ENCODE results near the gene EPS8L1. TPM values are rescaled to one million over a fixed set of nuclear protein-coding genes. Genes with fewer than 3 reads are reported as not detected.
"Not testable (repeated sequence)": the region's sequence is repeated elsewhere in the genome, so short reads cannot be mapped to it uniquely, and the experiment has no call there.

Gene EPS8L1
- polyA plus RNA-seq, 12 donors: 1.5 to 26.7 (median 4.4) TPM; not detected in 1

DNA sequence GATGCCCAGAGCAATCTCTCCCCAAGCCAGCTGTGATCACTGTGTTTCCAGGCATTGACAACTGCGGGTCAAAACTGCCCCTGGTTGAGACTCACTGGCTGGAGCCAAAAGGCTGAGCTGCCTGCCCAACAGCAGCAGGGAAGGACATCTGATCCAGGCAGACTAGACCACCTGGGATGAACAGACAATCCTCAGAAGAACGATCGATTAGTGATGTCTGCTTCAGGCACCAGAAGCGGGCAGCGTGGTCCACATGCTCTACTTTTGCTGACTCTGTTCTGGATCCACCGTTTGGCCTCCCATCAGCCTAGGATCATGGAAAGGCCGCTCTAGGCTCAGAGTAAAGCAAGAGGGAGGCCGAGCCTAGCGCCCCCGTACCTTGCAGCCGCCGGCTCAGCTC, 27.7 kb upstream of the EPS8L1 start:
- DNase-seq: no peak

DNA sequence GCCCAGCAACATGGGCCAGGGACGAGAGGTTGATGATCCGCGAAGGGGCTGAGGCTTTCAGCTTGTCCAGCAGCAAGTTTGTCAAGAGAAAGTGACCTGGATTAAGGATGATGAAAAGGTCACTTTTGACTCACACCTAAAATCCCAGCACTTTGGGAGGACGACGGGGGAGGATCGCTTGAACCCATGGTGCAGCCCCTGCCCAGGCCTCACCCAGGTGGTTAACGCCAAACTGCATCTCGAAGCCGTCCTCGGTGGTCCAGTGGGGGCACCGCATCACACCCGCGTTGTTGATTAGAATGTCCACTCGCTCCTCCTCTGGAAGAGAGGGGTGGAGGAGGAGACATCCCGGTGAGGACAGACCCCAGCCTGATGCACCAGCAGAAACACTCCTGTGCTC, 27.2 kb upstream of the EPS8L1 start:
- no peak for DNase-seq

GRCh38 chr19:55050749-55051532, 24.7 kb upstream of the EPS8L1 start:
- DNase-seq: no peak

DNA sequence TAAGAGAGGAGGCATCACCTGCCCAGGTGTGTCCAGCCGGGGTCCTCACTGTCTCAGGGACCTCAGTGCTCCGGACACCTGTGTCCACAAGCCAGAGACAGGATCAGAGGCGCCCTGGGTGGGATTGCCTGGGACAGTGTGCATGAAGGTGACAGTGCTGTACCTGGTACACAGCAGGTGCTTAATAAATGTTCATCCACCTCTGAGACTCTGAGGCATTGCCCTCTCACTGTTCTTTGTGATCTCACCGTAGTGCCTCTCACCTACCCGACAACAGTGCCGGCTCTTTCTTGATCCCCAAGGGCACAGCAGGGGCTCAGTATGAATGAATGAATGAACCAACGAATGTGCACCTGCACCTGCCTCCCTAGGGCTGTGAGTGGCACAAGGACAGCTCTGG, 21.9 kb upstream of the EPS8L1 start:
- no peak for DNase-seq

- DNase-seq: no peak
Observed at GRCh38 chr19:55056827-55057226, 18.8 kb upstream of the EPS8L1 start.

DNA sequence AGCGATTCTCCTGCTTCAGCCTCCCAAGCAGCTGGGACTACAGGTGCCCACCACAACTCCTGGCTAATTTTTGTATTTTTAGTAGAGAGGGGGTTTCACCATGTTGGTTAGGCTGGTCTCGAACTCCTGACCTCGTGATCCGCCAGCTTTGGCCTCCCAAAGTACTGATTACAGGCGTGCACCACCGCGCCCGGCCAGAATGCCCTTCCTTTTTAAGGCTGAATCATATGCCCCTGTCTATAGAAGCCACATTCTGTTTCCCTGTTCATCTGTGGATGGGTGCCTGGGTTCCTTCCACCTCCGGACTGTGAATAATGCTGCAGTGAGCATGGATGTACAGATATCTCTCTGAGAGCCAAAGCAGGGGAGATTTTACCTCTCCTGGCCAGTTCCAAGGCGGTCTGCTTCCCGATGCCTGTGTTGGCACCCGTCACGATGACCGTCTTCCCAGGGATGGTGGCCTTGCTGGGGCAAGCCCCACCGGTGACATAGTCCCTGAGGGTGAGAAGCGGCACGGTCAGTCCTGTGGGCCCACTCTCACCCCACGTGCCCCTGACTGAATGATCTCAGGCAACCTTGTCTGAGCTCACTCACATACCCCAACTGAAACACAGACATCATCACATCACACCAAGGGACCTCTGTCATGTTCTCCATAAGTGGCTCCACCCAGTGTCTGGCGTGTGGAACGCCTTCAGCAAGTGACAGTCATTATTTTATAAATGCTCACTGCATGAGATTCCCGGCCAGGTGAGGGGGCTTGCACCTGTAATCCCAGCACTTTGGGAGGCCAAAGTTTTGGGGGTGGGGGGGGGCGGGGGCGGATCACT, 16.7 kb upstream of the EPS8L1 start:
- no peak for DNase-seq

- not testable (repeated sequence) for DNase-seq
Observed at GRCh38 chr19:55060287-55060686, 15.4 kb upstream of the EPS8L1 start.

DNA sequence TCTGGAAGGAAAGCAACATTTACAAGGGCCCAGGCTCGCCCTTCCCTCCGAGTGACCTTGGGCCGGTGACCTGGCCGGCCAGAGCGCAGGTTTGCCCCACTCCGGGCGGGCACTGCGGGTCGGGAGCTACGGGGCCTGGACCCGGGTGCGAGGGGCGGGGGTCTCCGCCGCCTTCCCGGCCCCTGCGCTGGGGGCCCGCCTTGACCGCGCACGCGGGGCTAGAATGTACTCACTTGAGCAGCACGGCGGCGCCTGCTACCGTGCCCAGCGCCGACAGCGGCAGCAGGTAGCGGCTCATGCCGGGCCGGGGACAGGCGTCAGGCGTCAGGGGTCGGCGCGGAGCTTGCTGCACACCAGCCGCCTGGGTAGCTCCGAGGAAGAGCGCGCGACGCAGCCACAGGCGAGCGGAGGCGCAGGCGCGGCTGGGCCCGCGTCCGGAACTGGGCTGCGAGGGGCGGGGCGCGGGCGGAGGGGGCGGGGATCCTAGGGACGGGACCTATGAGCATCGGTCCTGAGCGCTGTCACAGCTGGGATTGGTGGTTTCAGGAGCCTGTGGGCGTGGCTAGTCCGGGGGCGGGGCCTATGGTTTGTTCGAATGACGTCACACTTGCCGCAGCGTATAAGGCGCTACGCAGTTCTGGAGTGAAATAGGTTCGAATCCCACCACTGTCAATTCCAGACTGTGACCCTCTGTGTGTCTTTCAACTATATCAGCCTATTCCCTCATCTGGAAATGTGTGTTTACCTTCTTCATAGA, 12.8 kb upstream of the EPS8L1 start, which contains the start of gene RDH13:
RDH13 (minus strand) TSS at position 414 of the 757 bp plus-strand sequence; CDS start at position 298, 116 bp downstream.
- peak; percentile 87 for DNase-seq

DNA sequence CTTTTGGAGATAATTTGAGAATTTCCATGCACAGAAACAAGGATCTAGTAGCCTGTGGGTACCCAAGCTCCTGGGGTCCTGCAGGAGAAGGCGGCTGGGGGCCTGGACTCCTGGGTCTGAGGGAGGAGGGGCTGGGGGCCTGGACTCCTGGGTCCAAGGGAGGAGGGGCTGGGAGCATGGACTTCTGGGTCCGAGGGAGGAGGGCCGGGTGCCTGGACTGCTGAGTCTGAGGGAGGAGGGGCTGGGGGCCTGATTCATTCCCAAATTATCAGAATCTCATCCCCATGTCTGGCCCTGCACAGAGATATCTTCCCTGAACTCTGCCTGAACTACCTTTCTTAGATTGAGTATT, 12.2 kb upstream of the EPS8L1 start:
- no peak for DNase-seq

- not testable (repeated sequence) for DNase-seq
Observed at GRCh38 chr19:55065516-55065915, 10.2 kb upstream of the EPS8L1 start.

DNA sequence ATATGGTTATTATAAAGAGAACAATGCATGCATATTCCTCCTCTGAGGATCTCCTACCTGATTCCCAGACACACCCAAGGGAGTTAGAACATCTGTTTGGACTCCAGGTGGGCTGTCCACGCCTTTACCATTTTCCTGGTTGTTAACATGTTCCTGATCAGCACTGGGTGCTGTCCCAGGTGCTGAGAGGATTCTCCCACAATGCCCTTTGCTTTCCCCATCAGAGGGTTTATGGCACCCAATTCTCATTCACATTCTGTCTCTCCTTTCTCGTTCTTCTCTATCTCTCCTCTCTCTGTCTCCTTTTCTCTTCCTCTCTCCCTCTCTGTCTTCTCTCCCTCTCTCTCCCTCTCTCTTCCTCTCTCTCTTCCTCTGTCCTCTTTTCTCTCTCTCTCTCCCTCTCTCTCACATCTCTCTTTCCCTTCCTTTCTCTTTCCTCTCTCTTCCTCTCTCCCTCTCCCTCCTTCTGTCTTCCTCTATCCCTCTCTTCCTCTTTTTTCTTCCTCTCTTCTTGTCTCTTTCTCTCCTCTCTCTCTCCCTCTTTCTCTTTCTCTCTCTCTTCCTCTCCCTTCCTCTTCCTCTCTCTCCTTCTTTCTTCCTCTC, 9.5 kb upstream of the EPS8L1 start:
- no peak for DNase-seq

- DNase-seq: no peak
Observed at GRCh38 chr19:55067869-55068268, 7.8 kb upstream of the EPS8L1 start.

- DNase-seq: no peak
Observed at GRCh38 chr19:55068950-55069864, 6.5 kb upstream of the EPS8L1 start.

DNA sequence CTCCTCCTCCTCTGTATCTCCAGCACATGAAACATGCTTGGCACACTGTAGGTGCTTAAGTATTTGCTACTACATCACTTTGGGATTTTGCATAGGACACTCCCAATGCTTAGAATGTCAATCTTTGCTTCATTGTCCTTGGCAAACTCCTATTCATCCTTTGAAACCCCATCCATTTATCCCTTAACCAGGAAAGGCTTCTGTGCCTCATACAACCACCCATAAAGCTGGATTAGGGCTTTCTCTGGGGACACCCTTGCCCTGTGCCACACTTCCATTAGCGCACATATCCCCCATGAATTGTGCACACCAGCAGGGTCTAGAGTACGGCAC, 5.8 kb upstream of the EPS8L1 start:
- no peak for DNase-seq

DNA sequence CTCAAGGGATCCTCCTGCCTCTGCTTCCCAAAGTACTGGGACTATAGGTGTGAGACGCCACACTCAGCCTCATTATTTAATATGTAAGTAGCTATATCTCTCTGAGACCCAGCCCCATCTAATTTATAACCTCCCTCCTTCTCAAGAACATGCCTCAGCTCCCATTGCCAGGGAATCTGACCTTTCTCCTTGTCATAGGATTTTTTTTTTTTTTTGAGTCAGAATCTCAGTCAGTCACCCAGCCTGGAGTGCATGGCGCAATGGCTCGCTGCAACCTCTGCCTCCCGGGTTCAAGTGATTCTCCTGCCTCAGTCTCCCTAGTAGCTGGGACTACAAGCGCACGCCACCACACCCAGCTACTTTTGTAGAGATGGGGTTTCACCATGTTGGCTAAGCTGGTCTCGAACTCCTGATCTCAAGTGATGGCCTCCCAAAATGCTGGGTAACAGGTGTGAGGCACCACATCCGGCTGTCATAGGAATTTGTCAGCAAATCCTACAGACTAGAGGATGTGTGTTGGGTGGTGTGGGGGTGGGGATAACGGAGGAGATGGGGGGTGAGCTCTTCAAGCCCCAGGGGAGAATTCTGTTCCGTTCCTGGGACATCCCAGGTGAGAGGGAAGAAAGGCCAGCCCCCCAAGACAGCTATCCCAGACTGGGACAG, 5.1 kb upstream of the EPS8L1 start:
- DNase-seq: no peak

GRCh38 chr19:55071129-55071502, 4.6 kb upstream of the EPS8L1 start:
- no peak for DNase-seq

- DNase-seq: no peak
Observed at GRCh38 chr19:55071913-55072312, 3.8 kb upstream of the EPS8L1 start.

- DNase-seq: no peak
Observed at GRCh38 chr19:55076321-55076720, 652 bp downstream of the EPS8L1 start.

GRCh38 chr19:55077106-55077505, 1.4 kb downstream of the EPS8L1 start:
- no peak for DNase-seq

GRCh38 chr19:55078996-55079395, 3.3 kb downstream of the EPS8L1 start:
- no peak for DNase-seq

All from muscle of arm (tissue), 12 donors.